GM15510 (cell line): ENCODE data around the gene SMG1.

Source experiments
- POLR2A ChIP-seq: IDR thresholded peaks from 3 replicates; pipeline ENCODE4 v1.6.1; 2011; ENCODE audit warnings: borderline replicate concordance; ENCODE audit not compliant: insufficient read length; ENCODE audit errors: extremely low read depth

SMG1 gene

DNA sequence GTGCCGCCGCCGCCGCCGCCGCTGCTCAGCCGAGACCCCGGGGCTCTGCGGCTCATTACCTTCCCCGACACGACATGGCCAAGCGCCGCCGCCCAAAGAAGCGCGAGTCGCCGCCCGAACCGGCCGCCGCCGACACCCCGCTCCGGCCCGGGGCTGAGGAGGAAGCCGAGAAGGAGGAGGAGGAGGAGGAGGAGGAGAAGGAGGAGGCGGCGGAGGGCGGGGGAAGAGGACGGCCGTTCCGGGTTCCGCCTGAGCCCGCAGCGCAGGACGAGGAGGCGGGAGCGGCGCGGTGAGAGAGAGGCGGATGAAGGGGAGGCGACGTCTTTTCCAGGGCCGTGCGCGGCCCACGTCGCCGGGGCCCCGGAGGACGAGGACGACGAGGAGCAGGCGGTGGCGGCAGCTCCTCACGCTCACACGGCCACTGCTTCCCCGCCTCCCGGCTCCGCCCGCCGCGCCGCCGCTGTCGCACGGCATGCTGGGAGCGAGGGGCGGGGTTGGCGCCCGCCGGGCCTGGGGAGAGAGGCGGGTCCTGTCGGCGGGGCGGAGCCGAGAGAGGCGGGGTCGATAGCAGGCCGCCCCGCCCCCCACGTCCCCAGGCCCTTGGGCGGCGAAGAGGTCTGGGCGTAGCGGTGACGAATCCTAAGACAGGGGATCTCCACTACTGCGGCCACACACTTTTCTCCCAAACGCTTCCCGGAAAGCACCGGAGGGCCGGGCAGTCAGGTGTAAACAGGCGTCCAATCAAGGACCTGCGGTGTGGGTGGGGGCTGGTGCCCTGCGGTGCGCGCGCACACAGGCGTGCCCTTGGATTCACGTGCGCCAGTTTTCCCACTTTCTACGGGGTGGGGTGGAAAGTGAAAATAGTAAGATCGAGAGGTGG is at the start of gene SMG1:
Gene SMG1 (minus strand): TSS at position 423 of the 880 bp plus-strand sequence. CDS start 367 bp downstream, at position 56.
- peak; percentile 73 for TF ChIP-seq POLR2A

GRCh38 chr16:18975109-18975508 is 48.9 kb upstream of the SMG1 start:
- TF ChIP-seq POLR2A = no peak

DNA sequence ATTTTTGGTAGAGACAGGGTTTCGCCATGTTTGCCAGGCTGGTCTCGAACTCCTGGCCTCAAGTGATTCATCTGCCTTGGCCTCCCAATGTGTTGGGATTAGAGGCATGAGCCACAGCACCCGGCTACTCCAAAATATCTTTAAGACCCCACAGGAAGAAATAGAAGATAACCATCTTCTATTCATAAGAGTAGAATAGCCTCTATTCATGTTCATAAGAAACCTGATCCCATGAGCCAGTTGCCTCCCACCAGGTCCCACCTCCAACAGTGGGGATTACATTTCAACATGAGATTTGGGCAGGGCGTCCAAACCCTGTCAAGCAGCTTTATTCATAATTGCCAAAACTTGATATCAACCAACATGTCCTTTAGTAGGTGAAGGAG is 43.6 kb upstream of the SMG1 start:
- TF ChIP-seq POLR2A = no peak

GRCh38 chr16:18969050-18969854 is 43.0 kb upstream of the SMG1 start:
- TF ChIP-seq POLR2A = no peak

DNA sequence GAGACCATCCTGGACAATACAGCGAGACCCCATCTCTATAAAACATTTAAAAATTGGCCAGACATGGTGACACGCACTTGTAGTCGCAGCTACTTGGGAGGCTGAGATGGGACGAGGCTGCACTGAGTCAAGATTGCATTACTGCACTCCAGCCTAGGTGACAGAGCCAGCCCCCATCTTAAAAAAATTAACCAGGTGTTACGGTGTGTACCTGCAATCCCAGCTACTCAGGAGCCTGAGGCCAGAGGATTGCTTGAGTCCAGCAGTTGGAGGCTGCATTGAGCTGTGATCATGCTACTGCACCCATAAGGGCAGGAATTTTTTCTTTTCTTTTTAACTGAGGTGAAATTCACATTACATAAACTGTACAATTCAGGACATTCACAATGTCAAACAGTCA is 40.6 kb upstream of the SMG1 start:
- TF ChIP-seq POLR2A = no peak

DNA sequence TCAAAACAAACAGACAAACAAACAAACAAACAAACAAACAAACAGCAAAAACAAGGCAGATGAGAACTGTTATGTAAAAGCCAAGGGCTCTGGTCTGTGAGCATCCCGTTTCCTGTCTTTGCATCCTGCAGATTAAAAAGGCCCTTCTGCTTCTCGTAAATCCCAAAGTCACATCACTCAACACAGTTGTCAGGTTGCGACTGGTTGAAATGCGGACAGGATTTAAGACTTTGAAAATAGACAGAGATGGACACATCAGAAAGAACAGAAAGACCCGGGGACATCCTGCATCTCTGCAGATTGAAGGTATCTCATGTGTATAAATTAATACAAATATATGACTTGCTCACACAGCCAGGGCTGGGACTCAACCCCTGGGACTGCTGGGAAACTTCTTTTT is 39.3 kb upstream of the SMG1 start:
- TF ChIP-seq POLR2A = no peak

GRCh38 chr16:18959031-18959505 is 32.9 kb upstream of the SMG1 start:
- no peak for TF ChIP-seq POLR2A

- TF ChIP-seq POLR2A = no peak
These were observed 32.4 kb upstream of the SMG1 start for GRCh38 chr16:18958621-18959029.

- peak; percentile 21 for TF ChIP-seq POLR2A
These were observed 29.8 kb upstream of the SMG1 start for GRCh38 chr16:18955874-18956580.

DNA sequence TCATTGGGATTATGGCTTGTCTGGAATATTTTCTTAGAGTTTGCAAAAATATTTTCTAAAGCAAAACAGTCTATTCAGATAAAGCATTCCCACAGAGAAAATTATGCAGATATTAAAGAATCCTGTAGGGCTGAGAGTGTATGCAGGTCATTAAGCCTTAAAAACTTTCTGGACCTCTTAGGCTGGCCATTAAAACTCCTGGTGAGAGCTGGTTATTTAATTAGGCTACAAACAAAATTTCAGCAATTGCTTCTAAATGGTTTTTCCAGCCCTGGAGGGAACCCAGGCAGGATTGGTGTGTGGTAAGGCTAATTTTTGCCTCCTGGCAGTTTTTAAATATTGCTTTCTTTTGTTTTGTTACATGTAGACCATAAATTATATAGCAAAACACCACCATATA is 27.3 kb upstream of the SMG1 start:
- no peak for TF ChIP-seq POLR2A

GRCh38 chr16:18950469-18951185 is 24.4 kb upstream of the SMG1 start:
- no peak for TF ChIP-seq POLR2A

GRCh38 chr16:18948372-18949020 is 22.3 kb upstream of the SMG1 start:
- TF ChIP-seq POLR2A = no peak

GRCh38 chr16:18945233-18945632 is 19.0 kb upstream of the SMG1 start:
- no peak for TF ChIP-seq POLR2A

DNA sequence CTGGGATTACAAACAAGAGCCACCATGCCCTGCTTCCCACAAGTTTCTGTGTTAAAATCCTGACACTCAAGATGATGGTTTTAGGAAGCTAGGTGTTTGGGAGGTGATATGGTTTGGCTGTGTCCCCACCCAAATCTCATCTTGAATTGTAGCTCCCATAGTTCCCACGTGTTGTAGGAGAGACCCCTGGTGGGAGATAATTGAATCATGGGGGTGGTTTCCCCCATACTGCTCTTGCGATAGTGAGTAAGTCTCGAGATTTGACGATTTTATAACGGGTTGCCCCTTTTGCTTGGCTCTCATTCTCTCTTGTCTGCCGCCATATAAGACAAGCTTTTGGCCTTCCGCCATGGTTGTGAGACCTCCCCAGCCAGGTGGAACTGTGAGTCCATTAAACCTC is 17.2 kb upstream of the SMG1 start:
- no peak for TF ChIP-seq POLR2A
